Pancreas (tissue), 10 donors: ENCODE results near the gene GTF3C1. TPM values are rescaled to one million over a fixed set of nuclear protein-coding genes. Genes with fewer than 3 reads are reported as not detected.
A peak's percentile ranks its signal among the peaks of the same experiment; 100 is the strongest.

Source experiments
- ATAC-seq, 4 donors: fragments of 200-7000 bp; cut with Tn5 transposase; one replicate each; pipeline versions ENCODE4 v1.8.0 to v1.9.1; 2020; ENCODE audit warnings: mild to moderate bottlenecking in 4 of 4, moderate library complexity in 4 of 4
- DNase-seq, 6 donors: peaks; one replicate each; pipeline ENCODE4 v3.0.0-alpha.2; 2020
- FAIRE-seq: peaks from 2 replicates; lab custom pipeline; 2012; peaks lifted over from hg19 to GRCh38; lab: Jason Lieb, UNC
- H3K27ac ChIP-seq, 4 donors: fragments of 200-600 bp; sonication (generic); 1 replicate in 3 of 4; 2 replicates in 1 of 4; pipeline versions ENCODE4 v1.5.0 to v1.8.0; 2020
- H3K27me3 ChIP-seq, 4 donors: fragments of 200-600 bp; one replicate each; pipeline ENCODE4 v1.8.0; 2021
- H3K36me3 ChIP-seq, 3 donors: fragments of 200-600 bp; sonication (generic) in 1 of 3; one replicate each; pipeline versions ENCODE4 v1.5.0 to v1.8.0; 2020 to 2021
- H3K4me1 ChIP-seq, 3 donors: fragments of 200-600 bp; one replicate each; pipeline ENCODE4 v1.8.0; 2021
- H3K4me3 ChIP-seq, 4 donors: fragments of 200-600 bp; sonication (generic) in 2 of 4; one replicate each; pipeline versions ENCODE4 v1.5.0 to v1.8.0; 2020 to 2021
- H3K9me3 ChIP-seq, 4 donors: fragments of 200-600 bp; one replicate each; pipeline ENCODE4 v1.8.0; 2021
- CTCF ChIP-seq, 4 donors: fragments of 200-600 bp; sonication (generic) in 3 of 4; IDR thresholded peaks; one replicate each; pipeline versions ENCODE4 v1.5.0 to v1.8.0; 2021; ENCODE audit warnings: antibody characterized with exemption in 4 of 4
- WGBS, 2 donors: extraction: QIAGEN DNeasy Blood & Tissue Kit; methylation state at CpG; one replicate each; pipeline ENCODE4 v1.1.7; 2013; 5-methylcytosine and 5-hydroxymethylcytosine counted together
- intact Hi-C, 3 donors: fragments of 100-400 bp; cut with DNase I; formaldehyde crosslinking; loops; one replicate each; pipeline versions ENCODE4 v1.11.1 to v1.14.2; 2022
- polyA plus RNA-seq, 2 donors: library from polyadenylated mRNA; stranded (reverse); fragments of 200-250 nt; gene quantifications; one replicate each; pipeline ENCODE4 v1.2.3, GENCODE V29; 2013
- total RNA-seq, 6 donors: library from RNA; stranded (reverse); fragmentation: NEBNext Ultra II Directional in 4 of 6; extraction: Animal tissue kit (Norgen Biotek cat#: 25700) in 4 of 6; gene quantifications; one replicate each; pipeline versions ENCODE4 v1.2.1 to v1.2.4, GENCODE V29; 2021 to 2023
- donor health status: healthy with polysubstance abuse.
- donor health status: DM: no; HTN: no; CAD: no; lungs with moderate emphysema.
- donor health status: DM: no; HTN: no; CAD: no.
- donor health status: control.
- donor health status: control.
- donor health status: Bipolar disorder and iron deficiency.
- donor health status: DM: yes; HTN: yes; CAD: no.
- donor health status: DM: no; HTN: no; CAD: no.
- donor health status: DM: no; HTN: no; CAD: no.
- donor health status: DM: yes; HTN: yes; CAD: no.

GTF3C1 gene
- total and polyA plus RNA-seq, 8 donors: 31.5 to 113 (median 43.8) TPM

DNA sequence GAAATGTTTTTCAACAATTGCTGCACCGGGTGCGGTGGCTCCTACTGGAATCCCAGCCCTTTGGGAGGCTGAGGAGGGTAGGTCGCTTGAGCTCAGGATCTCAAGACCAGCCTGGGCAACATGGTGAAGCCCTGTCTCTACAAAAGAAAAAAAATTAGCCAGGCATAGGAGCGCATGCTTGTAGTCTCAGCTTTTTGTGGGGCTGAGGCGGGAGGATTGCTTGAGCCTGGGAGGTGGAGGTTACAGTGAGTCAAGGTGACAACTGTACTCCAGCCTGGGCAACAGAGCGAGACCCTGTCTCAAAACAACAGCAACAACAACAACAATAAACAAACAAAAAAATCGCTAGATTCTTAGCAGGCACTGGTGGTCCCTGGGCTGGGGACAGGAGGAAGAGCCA is 119.2 kb downstream of the GTF3C1 start:
- ATAC-seq: no peak
- H3K27ac ChIP-seq: no peak overlapping the region
- H3K36me3 ChIP-seq: no peaks in the 10 kb centered on the region
- no peaks in the 10 kb centered on the region for H3K27me3 ChIP-seq
- 74 to 86% methylated on average over 7 of the region's 7 CpGs for WGBS, 2 donors
- H3K4me1 ChIP-seq: no peaks in the 10 kb centered on the region
- TF ChIP-seq CTCF (IDR thresholded peaks at IDR 0.05): no peak
- no peak for DNase-seq
- H3K4me3 ChIP-seq: no peak overlapping the region
- FAIRE-seq: no peak
- H3K9me3 ChIP-seq: no peaks in the 10 kb centered on the region
- intact Hi-C loops: no loop called here

GRCh38 chr16:27429981-27430441 is 119.7 kb downstream of the GTF3C1 start:
- H3K27ac ChIP-seq: no peak overlapping the region
- WGBS, 2 donors: 51 to 56% methylated on average over 16 of the region's 16 CpGs
- H3K4me3 ChIP-seq: no peak overlapping the region
- FAIRE-seq (no peak), ATAC-seq (no peak), DNase-seq (peak in 1 of 6 donors; percentile 39)
- no peaks in the 10 kb centered on the region for H3K4me1 ChIP-seq
- no peak for TF ChIP-seq CTCF (IDR thresholded peaks at IDR 0.05)
- no peaks in the 10 kb centered on the region for H3K9me3 ChIP-seq
- H3K36me3 ChIP-seq: no peaks in the 10 kb centered on the region
- no peaks in the 10 kb centered on the region for H3K27me3 ChIP-seq
- intact Hi-C loops: no loop called here

- Histone ChIP-seq H3K4me1 (no peaks in the 10 kb centered on the region), H3K4me3 (no peak overlapping the region), H3K27ac (no peak overlapping the region), H3K9me3 (no peaks in the 10 kb centered on the region), H3K36me3 (no peaks in the 10 kb centered on the region), H3K27me3 (no peaks in the 10 kb centered on the region)
- WGBS, 2 donors: 62 to 71% methylated on average over 11 of the region's 11 CpGs
- DNase-seq: peak in 1 of 6 donors; percentile 26
- no peak for TF ChIP-seq CTCF (IDR thresholded peaks at IDR 0.05)
- no peak for FAIRE-seq
- intact Hi-C loops: no loop called here
- no peak for ATAC-seq
Observed at GRCh38 chr16:27429330-27429871, 120.3 kb downstream of the GTF3C1 start.

- H3K36me3 ChIP-seq: no peaks in the 10 kb centered on the region
- ATAC-seq (no peak), DNase-seq (peak in 1 of 6 donors; percentile 33), FAIRE-seq (no peak)
- no peaks in the 10 kb centered on the region for H3K4me1 ChIP-seq
- H3K4me3 ChIP-seq: no peak overlapping the region
- no peaks in the 10 kb centered on the region for H3K9me3 ChIP-seq
- H3K27me3 ChIP-seq: no peaks in the 10 kb centered on the region
- intact Hi-C loops: no loop called here
- WGBS, 2 donors: 74 to 80% methylated on average over 4 of the region's 4 CpGs
- no peak overlapping the region for H3K27ac ChIP-seq
- no peak for TF ChIP-seq CTCF (IDR thresholded peaks at IDR 0.05)
Observed at GRCh38 chr16:27428026-27428785, 121.5 kb downstream of the GTF3C1 start.

DNA sequence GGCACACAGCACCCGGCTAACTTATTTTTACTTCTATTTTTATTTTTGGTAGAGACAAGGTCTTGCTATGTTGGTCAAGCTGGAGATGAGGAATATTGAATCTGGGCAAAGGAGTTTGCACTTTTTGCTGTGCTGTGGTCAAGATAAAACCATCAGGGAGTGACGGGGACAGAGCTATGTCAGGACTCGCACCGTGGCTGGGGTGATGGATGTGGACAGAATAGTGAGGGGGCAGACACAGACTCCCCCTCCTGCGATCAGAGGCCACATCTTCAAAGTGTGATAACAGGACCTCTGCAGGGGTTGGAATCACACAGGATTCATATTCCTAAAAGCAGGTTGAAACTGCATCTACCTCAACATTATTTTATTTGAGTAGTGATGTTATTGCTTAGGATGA is 122.2 kb downstream of the GTF3C1 start:
- H3K4me1 ChIP-seq: no peaks in the 10 kb centered on the region
- no peak for DNase-seq
- H3K4me3 ChIP-seq: no peak overlapping the region
- intact Hi-C loops: no loop called here
- no peaks in the 10 kb centered on the region for H3K36me3 ChIP-seq
- 53 to 61% methylated on average over 5 of the region's 5 CpGs for WGBS, 2 donors
- ATAC-seq: no peak
- H3K9me3 ChIP-seq: no peaks in the 10 kb centered on the region
- no peak for FAIRE-seq
- H3K27me3 ChIP-seq: no peaks in the 10 kb centered on the region
- no peak overlapping the region for H3K27ac ChIP-seq
- TF ChIP-seq CTCF (IDR thresholded peaks at IDR 0.05): no peak
